HG03108 (cell line): ENCODE results near the gene ISYNA1.
A peak's percentile ranks its signal among the peaks of the same experiment; 100 is the strongest.
"Not testable (repeated sequence)": the region's sequence is repeated elsewhere in the genome, so short reads cannot be mapped to it uniquely, and the experiment has no call there.

Source experiments
- ATAC-seq: cut with Tn5 transposase; IDR thresholded peaks from one replicate; pipeline ENCODE4 v1.9.1; 2021; ENCODE audit warnings: moderate library complexity; ENCODE audit not compliant: unreplicated experiment

Gene ISYNA1

GRCh38 chr19:18421371-18421959 lies 16.5 kb downstream of the ISYNA1 start:
- ATAC-seq = no peak

DNA sequence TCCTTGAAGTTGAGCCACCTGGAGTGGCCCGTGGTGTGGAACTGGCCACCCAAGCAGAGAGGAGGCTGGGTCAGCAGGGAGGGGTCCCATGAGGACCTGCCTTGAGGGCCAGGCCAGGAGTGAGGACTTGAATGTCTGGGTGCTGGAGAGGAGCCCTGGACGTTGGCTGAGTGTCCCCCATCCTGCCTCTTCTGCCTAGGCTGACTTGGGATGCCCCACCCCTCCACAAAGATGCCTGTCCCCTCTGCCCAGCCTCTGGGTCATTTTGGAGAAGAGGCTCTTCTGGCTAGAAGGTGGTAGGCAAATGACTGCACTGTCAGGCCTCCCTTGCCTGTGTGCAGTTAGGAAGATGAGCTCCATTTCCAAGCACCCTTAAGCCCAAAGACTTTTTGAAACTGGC lies 17.0 kb downstream of the ISYNA1 start:
- no peak for ATAC-seq

DNA sequence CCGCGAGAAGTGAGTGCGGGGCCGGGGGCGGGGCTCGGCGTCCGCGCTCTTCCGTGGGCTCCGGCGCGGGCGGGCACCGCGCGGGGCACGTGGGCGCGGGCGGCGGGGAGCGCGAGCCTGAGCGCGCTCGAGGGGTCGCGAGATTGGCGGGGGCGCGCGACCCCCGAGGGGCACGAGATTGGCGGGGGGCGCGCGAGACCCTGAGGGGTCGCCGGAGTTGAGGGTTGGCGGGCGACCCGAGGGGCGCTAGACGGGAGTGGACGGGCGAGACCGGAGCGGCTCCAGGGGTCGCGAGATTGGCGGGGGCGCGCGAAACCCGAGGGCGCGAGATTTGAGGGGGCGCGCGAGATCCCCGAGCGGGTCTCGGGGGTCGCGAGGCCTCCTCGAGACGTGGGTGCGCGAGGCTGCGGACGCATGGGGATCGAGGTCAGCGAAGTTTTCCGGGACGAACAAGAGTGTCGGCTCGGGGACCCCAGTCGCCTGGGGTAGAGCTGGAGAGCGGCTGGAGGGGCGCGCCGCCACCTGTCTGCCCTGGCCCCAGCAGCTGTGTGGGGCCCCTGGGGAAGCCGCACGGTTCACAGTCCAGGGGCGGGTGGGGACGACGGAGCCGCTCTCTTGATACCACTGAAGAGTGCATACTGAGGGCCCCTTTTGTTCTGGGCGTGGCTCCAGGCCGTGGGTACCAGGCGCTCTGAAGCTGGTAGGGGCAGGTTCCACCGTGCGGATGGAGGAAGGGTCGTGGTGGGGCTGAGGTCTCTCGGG lies 18.1 kb downstream of the ISYNA1 start:
- ATAC-seq = no peak

DNA sequence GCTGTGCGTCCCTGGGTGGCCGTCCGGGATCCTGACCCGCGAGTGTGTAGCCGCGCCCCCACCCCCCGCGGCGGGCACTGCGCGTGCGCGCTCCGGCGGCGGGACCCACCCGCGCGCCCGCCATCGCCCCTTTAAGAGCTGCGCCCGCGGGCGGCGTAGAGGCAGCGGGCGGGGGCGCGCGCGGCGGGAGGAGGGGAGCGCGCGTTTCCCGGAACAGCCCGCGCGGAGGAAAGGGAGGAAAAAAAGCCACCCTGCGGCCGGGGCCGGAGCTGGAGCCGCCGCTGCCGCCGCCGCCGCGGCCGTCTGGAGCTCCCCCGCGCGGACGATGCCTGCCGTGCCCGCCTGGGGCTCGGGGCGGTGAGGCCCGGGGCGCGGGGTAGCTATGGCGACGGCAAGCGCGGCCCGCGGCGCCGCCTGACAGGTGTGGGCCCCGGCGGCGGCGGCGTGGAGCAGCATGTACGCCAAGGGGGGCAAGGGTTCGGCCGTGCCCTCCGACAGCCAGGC lies 18.7 kb downstream of the ISYNA1 start, which contains the start of gene SSBP4:
Gene SSBP4, plus strand, starts transcription at position 204 of the 504 bp plus-strand sequence. Its CDS starts 251 bp downstream, at position 455.
- ATAC-seq = no peak

DNA sequence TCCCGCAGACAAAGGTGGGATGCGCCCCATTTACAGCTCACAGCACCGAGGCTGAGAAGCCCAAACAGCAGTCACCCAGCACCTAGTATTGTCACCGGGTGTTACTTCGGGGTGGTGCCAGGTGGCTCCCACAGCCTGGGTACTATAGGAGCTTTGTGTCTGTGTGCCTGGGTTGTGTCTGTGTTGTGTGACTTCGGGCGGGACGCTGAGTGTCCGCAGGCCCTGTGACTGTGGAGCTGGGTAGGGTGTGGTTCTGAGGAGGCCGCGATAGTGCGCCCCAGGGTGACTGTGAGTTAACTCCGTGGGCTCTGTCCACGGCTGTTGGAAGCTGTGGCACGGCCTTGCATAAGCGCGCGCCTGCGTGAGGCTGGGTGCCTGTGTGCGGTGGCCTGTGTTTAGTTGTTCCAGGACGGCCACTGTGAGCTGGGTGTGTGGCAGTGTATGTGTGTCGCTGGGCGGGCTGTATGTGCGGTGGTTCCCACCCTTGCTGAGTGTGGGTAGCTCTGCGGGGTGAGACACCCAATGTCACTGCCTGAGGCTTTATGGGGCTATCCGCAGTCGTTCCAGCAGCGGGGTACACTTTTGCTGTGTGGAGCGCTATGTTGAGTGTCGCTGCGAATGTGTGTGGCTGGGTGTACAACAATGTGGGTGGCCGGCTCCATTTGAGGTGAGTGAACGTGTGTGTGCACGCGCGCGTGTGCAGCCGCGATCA lies 19.3 kb downstream of the ISYNA1 start:
- ATAC-seq = no peak

DNA sequence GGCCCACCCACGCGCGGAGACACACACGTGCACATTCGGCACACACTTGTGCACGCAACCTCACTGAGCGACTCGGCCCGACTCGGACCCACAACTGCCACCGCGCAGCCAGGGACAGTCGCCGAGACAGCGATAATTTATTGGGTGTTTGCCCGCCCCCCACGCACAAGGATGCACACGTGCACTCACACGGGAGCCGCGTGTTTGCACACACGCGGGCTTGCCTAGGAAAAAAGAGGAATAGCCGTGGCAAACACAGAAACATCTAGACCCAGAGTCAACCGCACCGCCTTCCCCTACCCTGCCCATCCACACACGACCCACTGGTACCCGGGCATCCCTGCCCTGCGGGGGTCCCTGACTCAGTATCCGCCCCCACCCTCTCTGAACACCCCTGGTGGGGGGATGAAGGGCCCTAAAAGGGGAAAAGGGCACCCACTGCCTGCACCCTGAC lies 19.9 kb downstream of the ISYNA1 start:
- no peak for ATAC-seq

DNA sequence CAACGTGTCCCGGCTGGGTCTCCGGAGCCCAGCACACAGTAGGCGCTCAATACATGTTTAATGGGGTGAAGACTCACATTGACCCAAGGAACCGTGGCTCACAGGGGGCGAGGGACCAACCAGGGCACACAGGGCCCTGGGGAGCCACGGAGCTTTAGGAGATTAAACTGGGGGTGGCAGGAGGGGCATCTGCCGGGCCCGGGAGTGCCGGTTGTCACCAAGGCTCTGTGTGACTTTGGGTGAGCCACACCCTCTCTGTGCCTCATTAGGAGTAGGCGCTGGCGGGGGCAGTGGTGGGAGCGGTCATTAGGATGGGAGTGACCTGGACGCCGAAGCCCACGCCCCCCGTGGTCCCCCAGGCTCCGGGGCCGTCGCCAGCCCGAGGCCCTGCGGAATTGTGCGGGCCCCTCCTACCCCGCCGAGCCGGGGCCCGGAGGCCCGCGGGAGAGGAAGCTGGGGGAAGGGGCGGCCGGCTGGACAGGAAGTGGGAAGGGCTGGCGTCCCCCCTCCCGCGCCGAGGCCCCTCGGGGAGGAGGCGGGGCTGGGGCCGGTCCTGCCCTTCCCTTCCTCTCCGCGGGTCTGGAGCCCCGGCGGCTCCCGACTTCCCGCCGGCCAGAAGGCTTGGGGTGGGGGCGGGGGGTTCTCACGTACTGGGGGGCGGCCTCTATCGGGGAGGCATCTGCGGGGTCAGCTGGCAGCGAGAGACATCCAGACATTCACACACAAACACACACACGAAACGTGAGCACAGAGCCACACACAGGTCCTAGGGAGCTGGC lies 20.5 kb downstream of the ISYNA1 start:
- peak; percentile 25 for ATAC-seq

DNA sequence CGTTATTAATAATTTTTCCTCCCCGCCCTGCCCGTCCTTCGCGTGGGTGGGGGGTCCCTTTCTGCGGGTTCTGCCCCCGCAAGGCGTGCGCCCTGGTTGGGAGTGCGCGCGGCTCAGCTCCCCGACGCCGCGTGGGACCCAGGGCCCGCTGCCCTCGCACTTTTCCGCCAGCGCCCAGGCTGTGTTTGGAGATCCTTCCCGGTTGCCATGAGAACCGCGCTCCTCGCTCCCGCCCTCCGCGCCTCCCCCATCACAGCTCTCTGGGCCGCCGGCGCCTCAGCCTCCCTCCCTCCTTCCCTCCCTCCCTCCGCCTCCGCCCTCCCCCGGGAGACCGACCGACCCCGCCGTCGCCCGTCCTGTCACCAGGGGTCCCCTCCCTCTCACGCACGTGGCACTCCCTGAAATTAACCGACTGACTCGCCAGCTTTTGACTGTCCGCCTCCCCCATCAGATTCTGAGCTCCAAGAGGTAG lies 21.1 kb downstream of the ISYNA1 start:
- ATAC-seq = no peak

- no peak for ATAC-seq
These were observed 22.6 kb downstream of the ISYNA1 start for GRCh38 chr19:18415178-18415867.

GRCh38 chr19:18414504-18415177 lies 23.3 kb downstream of the ISYNA1 start:
- no peak for ATAC-seq

DNA sequence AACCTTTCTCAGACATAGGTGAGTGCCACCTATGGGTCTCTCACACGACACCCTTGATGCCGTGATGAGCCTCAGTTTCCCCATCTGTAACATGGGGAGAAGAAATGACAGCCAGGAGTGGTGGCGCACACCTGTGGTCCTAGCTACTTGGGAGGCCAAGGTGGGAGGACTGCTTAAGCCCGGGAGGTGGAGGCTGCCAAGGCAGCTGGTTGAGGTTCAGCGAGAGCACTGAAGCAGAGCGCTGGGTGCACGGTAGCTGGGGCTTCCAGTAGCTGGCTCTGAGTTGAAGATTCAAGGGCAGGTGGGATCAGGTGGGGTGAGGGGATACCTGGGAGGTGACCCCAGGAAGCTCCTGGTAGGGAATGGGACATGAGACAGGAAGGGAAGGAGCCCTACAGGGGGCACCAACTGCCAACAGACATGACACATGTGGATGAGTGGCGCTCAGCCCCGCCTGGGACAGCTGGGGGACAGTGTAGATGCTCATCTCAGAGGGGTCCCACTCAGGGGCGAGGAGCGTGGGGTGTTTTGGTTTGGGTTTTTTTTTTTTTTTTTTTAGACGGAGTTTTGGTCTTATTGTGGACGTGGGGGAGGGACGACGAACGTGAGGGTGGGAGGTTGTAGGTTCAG lies 25.2 kb downstream of the ISYNA1 start:
- no peak for ATAC-seq

- ATAC-seq = peak; percentile 87
These were observed 29.9 kb downstream of the ISYNA1 start for GRCh38 chr19:18408053-18408476.

DNA sequence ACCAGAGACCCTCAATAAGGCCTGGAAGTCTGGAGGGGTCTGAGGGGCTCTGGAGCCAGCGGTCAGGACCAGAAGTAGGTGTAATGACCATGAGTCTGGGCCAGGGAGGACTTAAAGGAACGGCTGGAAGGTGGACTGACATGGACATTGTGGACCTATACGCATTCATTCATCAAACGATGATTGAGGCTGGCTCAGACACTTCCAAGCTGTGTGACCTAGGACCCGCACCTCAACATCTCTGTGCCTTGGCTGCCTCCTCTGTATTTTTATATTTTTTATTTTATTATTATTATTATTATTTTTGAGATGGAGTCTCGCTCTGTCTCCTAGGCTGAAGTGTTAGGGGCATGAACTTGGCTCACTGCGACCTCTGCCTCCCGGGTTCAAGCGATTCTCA lies 31.2 kb downstream of the ISYNA1 start:
- ATAC-seq = no peak

GRCh38 chr19:18405754-18406153 lies 32.2 kb downstream of the ISYNA1 start:
- ATAC-seq = not testable (repeated sequence)

- ATAC-seq = not testable (repeated sequence)
These were observed 35.3 kb downstream of the ISYNA1 start for GRCh38 chr19:18402455-18403248.

DNA sequence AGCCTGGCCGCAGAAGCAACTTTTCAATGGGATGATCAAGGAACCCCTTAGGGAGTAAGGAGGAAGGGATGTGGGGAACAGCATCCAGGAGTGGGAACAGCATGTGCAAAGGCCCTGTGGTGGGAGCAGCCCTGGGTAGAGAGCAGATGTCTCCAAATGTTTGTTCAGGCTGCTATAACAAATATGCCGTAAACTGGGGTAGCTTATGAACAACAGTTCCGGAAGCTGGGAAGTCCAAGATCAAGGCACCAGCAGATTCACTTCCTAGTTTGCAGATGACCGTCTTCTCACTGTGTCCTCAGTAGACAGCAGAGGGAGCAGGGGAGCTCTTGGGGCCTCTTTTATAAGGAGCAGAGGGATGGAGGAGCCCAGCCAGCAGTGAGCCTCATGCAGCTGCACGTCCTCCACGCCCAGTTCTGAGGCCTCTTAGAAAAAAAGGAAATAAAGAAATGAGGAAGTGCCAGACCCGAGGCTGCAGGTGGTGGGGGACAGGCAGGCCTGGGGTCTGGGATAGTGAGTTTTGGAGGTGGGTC lies 36.3 kb downstream of the ISYNA1 start:
- peak; percentile 53 for ATAC-seq

GRCh38 chr19:18399008-18399407 lies 38.9 kb downstream of the ISYNA1 start:
- ATAC-seq = no peak
